H7 (cell line): ENCODE data around the gene KPNA4. TPM values are rescaled to one million over a fixed set of nuclear protein-coding genes. Genes with fewer than 3 reads are reported as not detected.
"Not testable (repeated sequence)": the region's sequence is repeated elsewhere in the genome, so short reads cannot be mapped to it uniquely, and the experiment has no call there.

Experiments
- DNase-seq: peaks from one replicate; pipeline ENCODE4 v3.0.0; 2012
- H3K27me3 ChIP-seq: 2 replicates; pipeline ENCODE4 v1.6.0; 2011; ENCODE audit warnings: mild to moderate bottlenecking, low read length; ENCODE audit not compliant: control insufficient read depth, insufficient read depth
- H3K36me3 ChIP-seq: replicated peaks from 2 replicates; pipeline ENCODE4 v1.5.1; 2011; ENCODE audit warnings: low read length; ENCODE audit not compliant: control insufficient read depth, insufficient read depth
- H3K4me3 ChIP-seq: 2 replicates; pipeline ENCODE4 v1.5.1; 2011; ENCODE audit warnings: low read depth, mild to moderate bottlenecking, control low read depth, low read length, moderate library complexity; ENCODE audit not compliant: insufficient read depth
- total RNA-seq: library from RNA; depleted of rRNA; stranded (reverse); fragments of >200 nt; shearing (Covaris generic); gene quantifications from 2 replicates; pipeline ENCODE4 v1.2.3, GENCODE V29; 2014

The KPNA4 gene
- total RNA-seq, 1 experiment from 2014 or later = 23.4 TPM

DNA sequence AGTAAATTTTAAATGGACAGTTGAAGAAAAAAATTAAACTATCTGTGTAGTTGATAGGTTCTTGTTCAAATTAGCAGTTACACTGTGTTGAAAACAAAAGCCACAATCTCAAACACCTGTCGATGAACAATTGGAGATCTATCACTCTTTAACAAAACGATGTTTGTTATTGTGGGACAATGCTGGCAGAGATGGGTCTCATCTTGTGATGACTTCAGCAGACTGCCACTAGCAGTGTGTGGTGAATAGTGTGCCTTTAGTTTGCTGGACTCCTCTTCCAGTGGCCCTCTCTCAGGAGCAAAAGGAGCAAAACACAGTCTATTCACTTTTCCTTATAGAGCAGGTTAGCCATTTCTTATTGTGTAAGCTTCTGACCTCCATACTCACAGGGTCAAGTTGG, 101.0 kb downstream of the KPNA4 start:
- H3K4me3 ChIP-seq = no peak overlapping the region
- H3K36me3 ChIP-seq = no peaks in the 10 kb centered on the region
- H3K27me3 ChIP-seq = peaks cover 3% of the 10 kb centered on the region; the same call in 1 of the 2 replicates
- DNase-seq = no peak

- H3K4me3 ChIP-seq = no peak overlapping the region
- H3K27me3 ChIP-seq = peaks cover 3% of the 10 kb centered on the region
Measured at GRCh38 chr3:160460033-160460432, 105.3 kb downstream of the KPNA4 start.

DNA sequence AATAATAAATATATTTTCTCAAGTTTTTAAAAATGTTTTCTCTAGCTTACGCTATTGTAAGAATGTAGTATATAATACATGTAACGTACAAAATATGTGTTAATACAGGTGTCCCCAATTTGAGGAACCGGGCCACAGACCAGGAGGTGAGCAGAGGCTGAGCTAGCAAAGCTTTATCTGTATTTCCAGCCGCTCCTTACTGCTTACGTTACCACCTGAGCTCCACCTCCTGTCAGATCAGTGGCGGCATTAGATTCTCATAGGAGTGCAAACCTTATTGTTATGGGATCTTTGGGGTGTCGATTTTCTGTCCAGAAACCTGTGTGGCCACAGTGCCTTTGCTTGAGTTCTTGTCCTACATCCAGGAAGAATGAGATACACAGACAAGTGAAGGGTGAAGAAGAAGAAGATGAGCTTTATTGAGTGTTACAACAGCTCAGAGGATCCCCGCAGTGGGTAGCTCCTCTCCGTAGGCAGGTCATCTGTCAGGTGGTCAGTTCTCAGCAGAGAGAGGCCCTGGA, 105.9 kb downstream of the KPNA4 start:
- Histone ChIP-seq H3K4me3 (no peak overlapping the region), H3K27me3 (peaks cover 3% of the 10 kb centered on the region), H3K36me3 (no peaks in the 10 kb centered on the region)
- DNase-seq = no peak

More at GRCh38 chr3:160460033-160460432, 105.3 kb downstream of the KPNA4 start:
- H3K36me3 ChIP-seq = no peaks in the 10 kb centered on the region
- DNase-seq = no peak

GRCh38 chr3:160458151-160458550, 107.2 kb downstream of the KPNA4 start:
- Histone ChIP-seq H3K27me3 (peaks cover 3% of the 10 kb centered on the region), H3K4me3 (no peak overlapping the region), H3K36me3 (no peaks in the 10 kb centered on the region)
- no peak for DNase-seq

- no peak for DNase-seq
- H3K4me3 ChIP-seq = no peak overlapping the region
- H3K36me3 ChIP-seq = no peaks in the 10 kb centered on the region
- no peaks in the 10 kb centered on the region; the same call in none of the 2 replicates for H3K27me3 ChIP-seq
Measured at GRCh38 chr3:160455846-160456245, 109.5 kb downstream of the KPNA4 start.

- no peaks in the 10 kb centered on the region; the same call in none of the 2 replicates for H3K27me3 ChIP-seq
Measured at GRCh38 chr3:160454995-160455394, 110.4 kb downstream of the KPNA4 start.

DNA sequence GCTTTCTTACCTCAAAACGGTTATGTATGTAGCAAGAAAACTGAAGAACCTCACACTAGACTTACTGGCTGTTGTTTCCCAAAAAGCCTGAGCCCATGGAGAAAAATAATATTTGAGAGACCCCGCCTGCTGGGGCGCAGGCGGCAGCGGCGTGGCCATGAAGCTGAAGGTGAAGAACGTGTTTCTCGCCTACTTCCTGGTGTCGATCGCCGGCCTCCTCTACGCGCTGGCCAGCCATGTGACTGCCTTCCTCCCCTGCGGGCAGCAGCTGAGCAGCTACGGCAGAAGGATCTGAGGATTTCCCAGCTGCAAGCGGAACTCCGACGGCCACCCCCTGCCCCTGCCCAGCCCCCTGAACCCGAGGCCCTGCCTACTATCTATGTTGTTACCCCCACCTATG, 113.1 kb downstream of the KPNA4 start:
- DNase-seq = not testable (repeated sequence)

More at GRCh38 chr3:160454995-160455394, 110.4 kb downstream of the KPNA4 start:
- Histone ChIP-seq H3K36me3 (no peaks in the 10 kb centered on the region), H3K4me3 (no peak overlapping the region)
- DNase-seq = no peak

DNA sequence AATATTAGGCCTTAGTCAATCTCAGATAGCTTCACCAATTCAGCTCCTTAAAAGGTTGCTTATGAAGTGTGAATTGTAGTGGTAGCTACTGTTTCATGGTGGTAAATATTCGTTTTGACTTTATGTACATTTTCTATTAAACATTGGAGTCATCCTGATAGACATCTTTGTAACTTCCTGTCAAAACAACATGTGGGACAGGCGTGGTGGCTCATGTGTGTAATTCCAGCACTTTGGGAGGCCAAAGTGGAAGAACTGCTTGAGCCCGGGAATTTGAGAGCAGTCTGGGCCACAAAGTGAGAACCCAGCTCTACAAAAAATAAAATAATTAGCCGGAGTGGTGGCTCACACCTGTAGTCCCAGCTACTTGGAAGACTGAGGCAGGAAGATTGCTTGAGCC, 113.8 kb downstream of the KPNA4 start:
- Histone ChIP-seq H3K36me3 (peaks cover 1% of the 10 kb centered on the region; the same call in 1 of the 2 replicates), H3K27me3 (no peaks in the 10 kb centered on the region), H3K4me3 (no peak overlapping the region)
- no peak for DNase-seq

More for the DNA sequence above, 113.1 kb downstream of the KPNA4 start:
- H3K36me3 ChIP-seq, H3K4me3 ChIP-seq, H3K27me3 ChIP-seq: not testable (repeated sequence)

DNA sequence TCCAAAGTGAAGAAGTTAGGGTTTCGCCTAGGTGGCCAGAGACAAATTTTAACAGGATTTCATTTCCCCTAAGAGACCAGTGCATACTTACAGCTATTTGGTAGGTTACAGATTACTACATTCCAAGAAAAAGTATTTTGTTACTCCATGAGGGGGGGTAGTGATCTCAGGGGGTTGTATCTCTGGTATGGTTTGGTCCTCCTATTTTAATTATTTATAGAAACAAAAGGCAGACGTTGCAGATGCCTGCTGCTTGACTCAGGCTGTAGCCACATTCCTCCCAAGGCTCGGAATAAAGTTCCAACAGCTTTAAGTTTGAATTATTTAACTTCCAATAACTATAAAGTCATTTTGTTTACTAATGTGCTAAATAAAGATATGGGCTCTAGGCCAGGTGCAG, 114.5 kb downstream of the KPNA4 start:
- peak overlapping the region; percentile 83 for H3K4me3 ChIP-seq
- H3K27me3 ChIP-seq = no peaks in the 10 kb centered on the region
- H3K36me3 ChIP-seq = peaks cover 2% of the 10 kb centered on the region
- DNase-seq = peak; percentile 32

- peak; percentile 98 for DNase-seq
- H3K27me3 ChIP-seq = no peaks in the 10 kb centered on the region
- peak within 1 kb of the TSS; percentile 83 for H3K4me3 ChIP-seq
- H3K36me3 ChIP-seq = peaks cover 2% of the 10 kb centered on the region
Measured at GRCh38 chr3:160449636-160450598, 115.5 kb downstream of the KPNA4 start, which contains the start of gene TRIM59. TRIM59 (minus strand) TSS chr3:160449786; CDS start chr3:160439183, 10,603 bp downstream.

DNA sequence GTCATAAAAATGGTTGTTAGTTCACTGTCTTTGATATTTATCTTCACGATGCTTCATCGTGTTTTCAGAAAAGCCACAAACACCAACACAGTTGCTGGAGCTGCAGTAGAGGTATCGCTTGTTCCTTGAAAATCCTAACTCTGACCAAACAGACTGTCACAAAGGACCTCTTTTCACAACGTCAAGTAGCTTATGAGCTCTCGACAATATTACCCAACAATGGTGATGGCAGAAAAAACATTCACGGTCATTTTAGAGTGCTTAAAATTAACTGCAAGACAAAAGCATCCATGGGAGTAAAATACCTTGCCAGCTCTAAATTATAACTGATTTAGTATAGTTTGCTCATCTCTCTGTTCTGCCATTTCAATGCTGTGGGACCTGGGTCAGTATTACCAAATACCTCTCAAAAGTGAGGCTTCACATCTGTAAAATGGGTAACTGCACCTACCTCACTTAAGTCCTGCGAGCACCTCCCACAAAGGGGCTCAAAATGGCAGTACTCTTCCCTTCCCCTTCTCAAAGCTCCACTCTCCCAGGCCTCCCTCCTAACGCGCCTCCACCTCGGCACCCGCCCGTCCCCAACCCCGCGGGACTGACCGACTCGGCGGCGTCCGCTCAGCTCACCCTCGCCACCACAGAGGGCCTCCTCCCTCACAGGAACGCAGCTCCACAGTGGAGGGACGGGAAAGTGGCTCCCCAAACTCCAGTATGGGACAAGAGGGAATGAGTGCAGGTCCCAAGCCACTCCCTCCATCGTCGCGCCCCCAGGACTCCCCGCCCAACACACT, 116.3 kb downstream of the KPNA4 start:
- DNase-seq = peak; percentile 35
- Histone ChIP-seq H3K27me3 (no peaks in the 10 kb centered on the region), H3K36me3 (peaks cover 6% of the 10 kb centered on the region), H3K4me3 (peak overlapping the region; percentile 83)

GRCh38 chr3:160447544-160447943, 117.8 kb downstream of the KPNA4 start:
- no peak for DNase-seq
- H3K27me3 ChIP-seq = no peaks in the 10 kb centered on the region
- no peak overlapping the region; the same call in 1 of the 2 replicates for H3K4me3 ChIP-seq
- peaks cover 6% of the 10 kb centered on the region for H3K36me3 ChIP-seq

DNA sequence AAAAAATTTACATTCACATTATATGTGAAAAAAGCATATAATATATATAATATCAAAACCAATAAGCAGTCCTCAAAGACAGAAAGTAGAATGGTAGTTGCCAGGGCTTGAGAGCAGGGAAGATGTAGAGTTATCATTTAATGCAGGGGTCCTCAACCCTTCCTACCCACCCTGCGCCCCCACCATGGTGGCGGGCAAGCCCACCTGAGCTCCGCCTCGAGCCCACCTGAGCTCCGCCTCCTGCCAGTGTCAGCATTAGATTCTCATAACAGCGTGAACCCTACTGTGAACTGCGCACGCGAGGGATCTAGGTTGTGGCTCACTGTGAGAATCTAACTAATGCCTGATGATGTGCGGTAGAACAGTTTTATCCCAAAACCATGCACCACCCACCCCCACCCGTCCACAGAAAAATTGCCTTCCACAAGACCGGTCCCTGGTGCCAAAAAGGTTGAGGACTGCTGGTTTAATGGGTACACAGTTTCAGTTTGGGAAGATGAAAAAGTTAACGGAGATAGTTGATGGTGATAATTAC, 118.8 kb downstream of the KPNA4 start:
- DNase-seq = no peak
- peaks cover 6% of the 10 kb centered on the region for H3K36me3 ChIP-seq

GRCh38 chr3:160445854-160446253, 119.5 kb downstream of the KPNA4 start:
- Histone ChIP-seq H3K36me3 (peaks cover 6% of the 10 kb centered on the region), H3K4me3 (no peak overlapping the region), H3K27me3 (no peaks in the 10 kb centered on the region)
- DNase-seq = no peak

More for the DNA sequence above, 118.8 kb downstream of the KPNA4 start:
- Histone ChIP-seq H3K27me3 (no peaks in the 10 kb centered on the region), H3K4me3 (no peak overlapping the region)
